Omental fat pad (tissue), 4 donors: ENCODE results near the gene SEC31A. TPM values are rescaled to one million over a fixed set of nuclear protein-coding genes. Genes with fewer than 3 reads are reported as not detected.

Source experiments
- ATAC-seq: fragments of 150-250 bp; one replicate; pipeline ENCODE4 v1.9.1; 2016; ENCODE audit warnings: mild to moderate bottlenecking, moderate library complexity; ENCODE audit not compliant: low FRiP score
- DNase-seq: peaks from one replicate; pipeline ENCODE4 v3.0.0-alpha.2; 2019; ENCODE audit warnings: low spot score
- total RNA-seq, 4 donors: library from RNA; depleted of rRNA; stranded (reverse); fragments of >200 nt; gene quantifications; one replicate each; pipeline ENCODE4 v1.1.0, GENCODE V29; 2016
- TF ChIP-seq, protein P1 (sequence below), 3 donors: fragments of 450-650 bp; IDR thresholded peaks; one replicate each; pipeline ENCODE4 v1.5.1; 2016 to 2017; ENCODE audit warnings: antibody characterized with exemption in 3 of 3, mild to moderate bottlenecking in 3 of 3, moderate library complexity in 2 of 3

The SEC31A gene, protein sequence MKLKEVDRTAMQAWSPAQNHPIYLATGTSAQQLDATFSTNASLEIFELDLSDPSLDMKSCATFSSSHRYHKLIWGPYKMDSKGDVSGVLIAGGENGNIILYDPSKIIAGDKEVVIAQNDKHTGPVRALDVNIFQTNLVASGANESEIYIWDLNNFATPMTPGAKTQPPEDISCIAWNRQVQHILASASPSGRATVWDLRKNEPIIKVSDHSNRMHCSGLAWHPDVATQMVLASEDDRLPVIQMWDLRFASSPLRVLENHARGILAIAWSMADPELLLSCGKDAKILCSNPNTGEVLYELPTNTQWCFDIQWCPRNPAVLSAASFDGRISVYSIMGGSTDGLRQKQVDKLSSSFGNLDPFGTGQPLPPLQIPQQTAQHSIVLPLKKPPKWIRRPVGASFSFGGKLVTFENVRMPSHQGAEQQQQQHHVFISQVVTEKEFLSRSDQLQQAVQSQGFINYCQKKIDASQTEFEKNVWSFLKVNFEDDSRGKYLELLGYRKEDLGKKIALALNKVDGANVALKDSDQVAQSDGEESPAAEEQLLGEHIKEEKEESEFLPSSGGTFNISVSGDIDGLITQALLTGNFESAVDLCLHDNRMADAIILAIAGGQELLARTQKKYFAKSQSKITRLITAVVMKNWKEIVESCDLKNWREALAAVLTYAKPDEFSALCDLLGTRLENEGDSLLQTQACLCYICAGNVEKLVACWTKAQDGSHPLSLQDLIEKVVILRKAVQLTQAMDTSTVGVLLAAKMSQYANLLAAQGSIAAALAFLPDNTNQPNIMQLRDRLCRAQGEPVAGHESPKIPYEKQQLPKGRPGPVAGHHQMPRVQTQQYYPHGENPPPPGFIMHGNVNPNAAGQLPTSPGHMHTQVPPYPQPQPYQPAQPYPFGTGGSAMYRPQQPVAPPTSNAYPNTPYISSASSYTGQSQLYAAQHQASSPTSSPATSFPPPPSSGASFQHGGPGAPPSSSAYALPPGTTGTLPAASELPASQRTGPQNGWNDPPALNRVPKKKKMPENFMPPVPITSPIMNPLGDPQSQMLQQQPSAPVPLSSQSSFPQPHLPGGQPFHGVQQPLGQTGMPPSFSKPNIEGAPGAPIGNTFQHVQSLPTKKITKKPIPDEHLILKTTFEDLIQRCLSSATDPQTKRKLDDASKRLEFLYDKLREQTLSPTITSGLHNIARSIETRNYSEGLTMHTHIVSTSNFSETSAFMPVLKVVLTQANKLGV
- 100 to 1,000 TPM; 175 to 215 (median 183) TPM for total RNA-seq

DNA sequence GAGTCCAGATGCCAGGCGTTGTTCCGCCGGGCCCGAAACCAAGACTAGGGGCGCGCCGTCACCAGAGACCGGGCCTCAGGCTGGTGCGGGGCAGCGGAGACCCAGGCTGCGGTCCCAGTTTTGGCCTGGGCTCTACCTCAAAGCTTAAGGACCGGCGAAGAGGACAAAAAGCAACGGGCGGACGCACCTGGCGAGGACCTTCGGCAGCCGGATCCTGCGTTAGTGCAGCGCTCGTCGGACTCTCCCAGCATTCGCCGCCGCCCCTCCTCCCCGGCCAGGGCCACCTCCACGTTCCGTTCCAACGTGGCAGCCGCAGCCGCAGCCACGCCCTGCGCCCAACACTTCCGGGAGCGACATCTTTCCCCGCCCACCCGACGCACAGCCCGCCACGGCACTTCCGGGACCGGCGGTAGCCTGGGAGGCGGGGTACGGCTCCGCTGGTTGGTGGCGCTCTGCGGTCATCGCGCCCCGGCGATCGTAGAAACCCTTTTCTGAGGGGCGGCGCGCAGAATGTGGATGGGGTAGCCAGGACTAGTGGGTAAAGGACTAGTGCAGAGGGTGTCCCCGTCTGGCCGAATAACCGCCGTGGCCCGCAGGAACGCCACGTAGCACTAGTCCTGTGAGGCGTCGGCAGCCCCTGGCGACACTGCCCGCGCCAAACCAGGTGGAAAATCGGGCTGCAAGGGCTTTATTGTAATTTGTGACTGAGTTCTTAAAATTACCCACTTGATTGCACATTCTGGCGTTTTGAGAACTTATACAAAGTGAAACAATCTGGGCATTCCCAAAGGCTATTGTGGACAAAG is at the start of gene SEC31A:
Gene SEC31A (minus strand): TSS at position 253 of the 806 bp plus-strand sequence. CDS start 9,217 bp downstream, outside the sequence.
- TF ChIP-seq, protein P1, sequence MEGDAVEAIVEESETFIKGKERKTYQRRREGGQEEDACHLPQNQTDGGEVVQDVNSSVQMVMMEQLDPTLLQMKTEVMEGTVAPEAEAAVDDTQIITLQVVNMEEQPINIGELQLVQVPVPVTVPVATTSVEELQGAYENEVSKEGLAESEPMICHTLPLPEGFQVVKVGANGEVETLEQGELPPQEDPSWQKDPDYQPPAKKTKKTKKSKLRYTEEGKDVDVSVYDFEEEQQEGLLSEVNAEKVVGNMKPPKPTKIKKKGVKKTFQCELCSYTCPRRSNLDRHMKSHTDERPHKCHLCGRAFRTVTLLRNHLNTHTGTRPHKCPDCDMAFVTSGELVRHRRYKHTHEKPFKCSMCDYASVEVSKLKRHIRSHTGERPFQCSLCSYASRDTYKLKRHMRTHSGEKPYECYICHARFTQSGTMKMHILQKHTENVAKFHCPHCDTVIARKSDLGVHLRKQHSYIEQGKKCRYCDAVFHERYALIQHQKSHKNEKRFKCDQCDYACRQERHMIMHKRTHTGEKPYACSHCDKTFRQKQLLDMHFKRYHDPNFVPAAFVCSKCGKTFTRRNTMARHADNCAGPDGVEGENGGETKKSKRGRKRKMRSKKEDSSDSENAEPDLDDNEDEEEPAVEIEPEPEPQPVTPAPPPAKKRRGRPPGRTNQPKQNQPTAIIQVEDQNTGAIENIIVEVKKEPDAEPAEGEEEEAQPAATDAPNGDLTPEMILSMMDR (IDR thresholded peaks at IDR 0.05) = no peak
- ATAC-seq = peak; percentile 99
- peak; percentile 66 for DNase-seq

DNA sequence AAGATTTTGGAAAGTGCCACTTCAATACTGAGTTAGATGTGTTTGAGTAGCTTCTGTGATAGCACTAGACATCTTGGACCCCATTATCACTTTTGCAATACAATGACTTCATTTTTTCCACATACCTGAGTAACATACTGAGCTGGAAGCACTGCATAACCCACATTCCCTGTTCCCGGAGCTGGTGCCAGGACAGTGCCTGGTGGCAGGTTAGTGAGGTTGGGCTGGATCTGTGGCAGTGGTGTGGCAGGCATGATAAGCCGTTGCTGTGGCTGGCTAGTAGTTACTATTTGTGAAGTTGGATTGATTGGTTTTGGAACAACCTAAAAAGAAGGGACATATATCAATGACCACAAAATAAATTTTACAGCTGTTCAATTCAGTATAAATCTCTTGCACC is 48.5 kb upstream of the SEC31A start:
- no peak for ATAC-seq
- no peak for DNase-seq
- TF ChIP-seq, protein P1 (IDR thresholded peaks at IDR 0.05) = no peak

DNA sequence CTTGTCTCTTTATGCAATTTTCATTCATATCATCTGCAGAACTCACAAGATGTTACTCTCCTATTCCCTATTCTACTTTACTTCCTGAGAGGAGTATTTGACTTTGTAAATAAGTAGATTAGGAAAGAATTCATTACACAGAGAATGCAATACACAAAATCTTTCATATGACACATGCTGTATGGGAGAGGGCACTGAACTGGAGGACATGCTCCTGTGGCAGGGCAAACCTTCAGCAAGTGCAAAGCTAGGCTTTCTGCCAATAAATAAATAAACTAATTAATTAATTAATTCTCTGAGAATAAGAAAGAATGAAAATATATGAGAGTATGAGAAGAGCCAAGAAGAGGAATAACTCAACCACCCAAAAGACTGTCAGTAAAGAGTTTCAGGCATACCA is 43.5 kb upstream of the SEC31A start:
- DNase-seq (no peak), ATAC-seq (no peak)
- TF ChIP-seq, protein P1 (IDR thresholded peaks at IDR 0.05) = no peak

DNA sequence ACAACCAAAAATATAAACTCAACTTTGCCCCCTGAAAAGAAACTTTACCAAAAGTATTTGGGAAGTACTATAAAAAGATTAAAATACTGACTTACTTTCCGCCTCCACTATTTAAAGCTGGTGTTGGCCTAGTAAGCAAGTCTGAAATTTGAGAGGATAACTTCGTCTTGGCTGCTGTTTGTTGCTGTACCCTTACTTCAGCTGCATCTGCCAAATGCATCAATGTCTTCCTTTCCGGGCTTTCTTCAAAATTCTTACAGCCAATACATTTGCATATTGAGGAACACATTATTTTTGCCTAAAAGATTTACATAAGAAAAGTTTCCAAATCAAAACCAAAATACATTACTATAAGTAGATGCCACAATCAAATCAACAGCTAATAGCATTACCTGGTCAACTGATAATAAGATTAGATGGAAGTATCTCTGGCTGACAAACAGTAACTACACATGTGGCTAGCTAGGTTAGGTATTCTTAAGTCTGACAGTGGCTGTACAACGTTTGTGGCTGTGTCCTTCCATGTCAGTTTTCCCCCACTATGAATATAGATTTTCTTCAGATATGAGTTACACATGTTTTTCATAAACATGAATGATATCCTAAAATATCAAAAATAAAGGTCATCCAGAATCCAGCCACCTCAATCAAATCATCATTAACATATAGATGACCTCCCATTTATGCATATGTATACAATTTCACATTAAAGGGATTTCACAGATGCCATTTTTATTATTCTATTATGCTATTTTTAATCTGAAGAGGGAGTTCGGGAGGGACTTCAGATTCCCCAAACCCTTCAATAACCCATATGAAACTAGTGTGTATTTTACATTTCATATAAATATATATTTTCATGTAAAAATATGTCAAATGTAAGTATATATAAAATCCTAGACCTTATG is 40.1 kb upstream of the SEC31A start:
- ATAC-seq (no peak), DNase-seq (no peak)
- TF ChIP-seq, protein P1 (IDR thresholded peaks at IDR 0.05) = no peak

DNA sequence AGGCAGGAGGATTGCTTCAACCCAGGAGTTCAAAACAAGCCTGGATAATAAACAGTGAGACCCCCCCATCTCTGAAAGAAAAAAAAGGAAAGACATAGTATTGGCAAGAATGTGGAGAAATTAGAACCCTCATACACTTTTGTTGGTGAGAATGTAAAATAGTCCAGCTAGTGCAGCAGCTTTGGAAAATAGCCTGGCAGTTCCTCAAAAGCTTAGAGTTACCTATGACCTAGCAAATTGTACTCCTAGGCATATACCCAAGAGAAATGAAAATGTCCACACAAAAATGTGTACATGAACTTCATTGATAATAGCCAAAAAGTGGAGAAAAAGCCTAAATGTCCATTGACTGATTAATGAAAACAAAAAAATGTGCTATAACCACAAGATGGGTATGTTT is 30.8 kb upstream of the SEC31A start:
- DNase-seq (no peak), ATAC-seq (no peak)
- TF ChIP-seq, protein P1 (IDR thresholded peaks at IDR 0.05) = no peak
